OCI-LY3 (cell line): ENCODE results near the gene CKLF.

Experiments
- EZH2phosphoT487 ChIP-seq: fragments of 200-600 bp; shearing (Covaris generic); IDR thresholded peaks from 2 replicates; pipeline ENCODE4 v1.6.1; 2018; ENCODE audit warnings: antibody characterized with exemption, mixed run types, low read depth
- TF ChIP-seq, protein P1 (sequence below): fragments of 200-600, 300-600 bp; sonication (generic); IDR thresholded peaks from 2 replicates; pipeline ENCODE4 v1.5.1; 2014; ENCODE audit warnings: antibody characterized with exemption, low read length, low read depth

DNA sequence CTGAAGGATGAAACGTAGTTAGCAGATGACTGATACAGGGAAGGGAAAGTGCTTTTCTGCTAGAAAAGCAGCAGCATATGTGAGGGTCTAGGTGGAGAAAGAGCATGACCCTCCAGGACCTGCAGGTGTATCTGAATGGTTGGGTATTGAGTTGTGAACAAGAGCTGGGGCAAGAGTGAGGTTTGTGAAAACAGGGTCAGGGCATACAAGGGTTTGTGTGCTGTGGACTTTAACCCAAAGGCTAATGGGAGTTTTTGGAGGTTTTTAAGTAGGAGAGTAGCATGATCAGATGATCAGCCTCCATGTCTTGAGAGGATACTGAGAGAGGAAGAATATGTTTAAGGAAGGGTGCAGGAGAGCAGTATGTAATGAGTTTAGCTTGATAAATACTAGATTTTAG is 7.7 kb downstream of the CKLF start:
- TF ChIP-seq, protein P1, sequence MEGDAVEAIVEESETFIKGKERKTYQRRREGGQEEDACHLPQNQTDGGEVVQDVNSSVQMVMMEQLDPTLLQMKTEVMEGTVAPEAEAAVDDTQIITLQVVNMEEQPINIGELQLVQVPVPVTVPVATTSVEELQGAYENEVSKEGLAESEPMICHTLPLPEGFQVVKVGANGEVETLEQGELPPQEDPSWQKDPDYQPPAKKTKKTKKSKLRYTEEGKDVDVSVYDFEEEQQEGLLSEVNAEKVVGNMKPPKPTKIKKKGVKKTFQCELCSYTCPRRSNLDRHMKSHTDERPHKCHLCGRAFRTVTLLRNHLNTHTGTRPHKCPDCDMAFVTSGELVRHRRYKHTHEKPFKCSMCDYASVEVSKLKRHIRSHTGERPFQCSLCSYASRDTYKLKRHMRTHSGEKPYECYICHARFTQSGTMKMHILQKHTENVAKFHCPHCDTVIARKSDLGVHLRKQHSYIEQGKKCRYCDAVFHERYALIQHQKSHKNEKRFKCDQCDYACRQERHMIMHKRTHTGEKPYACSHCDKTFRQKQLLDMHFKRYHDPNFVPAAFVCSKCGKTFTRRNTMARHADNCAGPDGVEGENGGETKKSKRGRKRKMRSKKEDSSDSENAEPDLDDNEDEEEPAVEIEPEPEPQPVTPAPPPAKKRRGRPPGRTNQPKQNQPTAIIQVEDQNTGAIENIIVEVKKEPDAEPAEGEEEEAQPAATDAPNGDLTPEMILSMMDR: no peak
- TF ChIP-seq EZH2phosphoT487: no peak
